DMS153 treated with DMSO at 0.1 percent for 48 hours (cell line): ENCODE measurements around the gene CUTA.
A peak's percentile ranks its signal among the peaks of the same experiment; 100 is the strongest.
"Not testable (repeated sequence)": the region's sequence is repeated elsewhere in the genome, so short reads cannot be mapped to it uniquely, and the experiment has no call there.

Experiments
- DNase-seq: peaks from one replicate; lab custom pipeline; 2025; ENCODE audit not compliant: unreplicated experiment; lab: John Stamatoyannopoulos, UW

Gene CUTA

DNA sequence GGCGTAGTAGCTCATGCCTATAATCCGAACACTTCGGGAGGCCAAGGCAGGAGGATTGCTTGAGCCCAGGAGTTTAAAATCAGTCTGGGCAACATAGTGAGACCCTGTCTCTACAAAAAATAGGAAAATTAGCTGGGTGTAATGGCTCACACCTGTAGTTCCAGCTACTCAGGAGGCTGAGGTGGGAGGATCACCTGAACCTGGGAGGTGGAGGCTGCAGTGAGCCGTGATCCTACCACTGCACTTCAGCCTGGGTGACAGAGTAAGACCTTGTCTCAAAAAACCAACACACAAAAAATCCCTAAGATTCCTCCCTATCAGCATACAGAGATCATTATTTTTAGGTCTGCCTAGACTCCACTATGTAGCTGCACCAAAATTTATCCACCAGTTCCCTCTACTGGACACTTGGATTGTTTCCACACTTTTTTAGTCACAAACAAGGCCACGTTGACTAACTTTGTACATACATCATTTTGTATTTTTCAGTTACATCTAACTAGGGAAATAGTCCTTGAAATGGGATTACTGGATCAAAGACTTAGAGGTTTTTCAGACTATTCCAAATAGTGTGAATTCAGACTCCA is 10.7 kb downstream of the CUTA start:
- no peak for DNase-seq

DNA sequence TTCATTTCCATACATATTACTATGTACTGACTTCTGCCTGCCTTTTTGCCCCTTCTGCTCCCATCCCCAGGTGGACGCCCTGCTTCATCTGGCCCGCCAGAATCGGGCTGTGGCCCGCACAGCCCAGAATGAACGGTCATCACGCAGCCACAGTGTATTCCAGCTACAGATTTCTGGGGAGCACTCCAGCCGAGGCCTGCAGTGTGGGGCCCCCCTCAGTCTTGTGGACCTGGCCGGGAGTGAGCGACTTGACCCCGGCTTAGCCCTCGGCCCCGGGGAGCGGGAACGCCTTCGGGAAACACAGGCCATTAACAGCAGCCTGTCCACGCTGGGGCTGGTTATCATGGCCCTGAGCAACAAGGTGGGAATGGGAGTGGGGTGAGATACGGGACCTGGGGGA is 11.8 kb downstream of the CUTA start:
- DNase-seq = no peak

DNA sequence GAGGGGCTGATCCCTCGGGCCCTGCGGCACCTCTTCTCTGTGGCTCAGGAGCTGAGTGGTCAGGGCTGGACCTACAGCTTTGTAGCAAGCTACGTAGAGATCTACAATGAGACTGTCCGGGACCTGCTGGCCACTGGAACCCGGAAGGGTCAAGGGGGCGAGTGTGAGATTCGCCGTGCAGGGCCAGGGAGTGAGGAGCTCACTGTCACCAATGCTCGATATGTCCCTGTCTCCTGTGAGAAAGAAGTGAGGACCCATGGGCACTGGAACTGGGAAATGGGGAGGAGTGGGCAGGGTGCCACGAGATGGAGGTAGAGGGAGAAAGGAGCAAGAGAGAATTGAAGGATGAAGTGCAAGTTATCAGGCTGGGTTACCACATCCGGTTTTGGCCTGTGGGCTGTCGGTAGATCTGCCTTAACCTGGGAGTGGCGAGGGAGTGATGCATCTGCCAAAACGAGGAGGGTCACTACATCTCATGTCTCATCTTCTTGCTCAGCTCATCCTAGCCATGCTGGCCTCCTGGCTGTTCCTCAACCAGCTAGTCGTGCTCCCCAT is 12.4 kb downstream of the CUTA start:
- DNase-seq = no peak

DNA sequence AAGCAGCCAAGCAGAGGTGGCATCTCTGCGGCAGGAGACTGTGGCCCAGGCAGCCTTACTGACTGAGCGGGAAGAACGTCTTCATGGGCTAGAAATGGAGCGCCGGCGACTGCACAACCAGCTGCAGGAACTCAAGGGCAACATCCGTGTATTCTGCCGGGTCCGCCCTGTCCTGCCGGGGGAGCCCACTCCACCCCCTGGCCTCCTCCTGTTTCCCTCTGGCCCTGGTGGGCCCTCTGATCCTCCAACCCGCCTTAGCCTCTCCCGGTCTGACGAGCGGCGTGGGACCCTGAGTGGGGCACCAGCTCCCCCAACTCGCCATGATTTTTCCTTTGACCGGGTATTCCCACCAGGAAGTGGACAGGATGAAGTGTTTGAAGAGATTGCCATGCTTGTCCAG is 13.0 kb downstream of the CUTA start:
- DNase-seq = no peak

DNA sequence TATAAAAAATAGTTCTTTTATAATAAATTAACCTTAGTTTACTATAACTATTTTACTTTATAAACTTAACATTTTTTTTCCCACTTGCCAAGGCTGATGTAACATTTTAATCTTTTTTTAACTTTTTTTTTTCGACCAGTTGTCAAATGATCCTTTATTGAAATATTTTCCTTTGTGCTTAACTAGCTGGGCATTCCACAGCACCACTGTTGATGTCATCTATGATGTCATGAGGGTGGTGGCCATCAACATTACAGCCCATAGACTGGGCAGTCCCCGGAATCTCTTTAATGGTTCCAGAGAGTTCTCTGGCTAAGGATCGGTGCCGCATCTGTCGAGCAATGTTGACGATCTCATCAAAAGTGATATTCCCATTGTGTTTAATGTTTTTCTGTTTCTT is 18.0 kb downstream of the CUTA start:
- not testable (repeated sequence) for DNase-seq

DNA sequence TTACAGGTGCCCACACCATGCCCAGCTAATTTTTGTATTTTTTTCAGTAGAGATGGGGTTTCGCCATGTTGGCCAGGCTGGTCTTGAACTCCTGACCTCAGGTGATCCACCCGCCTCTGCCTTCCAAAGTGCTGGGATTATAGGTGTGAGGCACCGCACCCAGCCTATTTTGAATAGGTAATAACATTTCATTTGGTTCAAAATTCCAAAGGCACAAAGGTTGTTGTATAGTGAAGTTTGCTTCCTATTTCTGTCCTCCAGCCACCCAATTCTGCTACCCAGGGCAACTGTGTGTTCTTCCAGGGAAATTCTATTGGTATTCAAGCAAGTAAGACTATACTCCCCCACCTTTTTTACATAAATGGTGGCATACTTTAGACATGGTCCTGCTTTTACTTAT is 19.3 kb downstream of the CUTA start:
- DNase-seq = not testable (repeated sequence)

DNA sequence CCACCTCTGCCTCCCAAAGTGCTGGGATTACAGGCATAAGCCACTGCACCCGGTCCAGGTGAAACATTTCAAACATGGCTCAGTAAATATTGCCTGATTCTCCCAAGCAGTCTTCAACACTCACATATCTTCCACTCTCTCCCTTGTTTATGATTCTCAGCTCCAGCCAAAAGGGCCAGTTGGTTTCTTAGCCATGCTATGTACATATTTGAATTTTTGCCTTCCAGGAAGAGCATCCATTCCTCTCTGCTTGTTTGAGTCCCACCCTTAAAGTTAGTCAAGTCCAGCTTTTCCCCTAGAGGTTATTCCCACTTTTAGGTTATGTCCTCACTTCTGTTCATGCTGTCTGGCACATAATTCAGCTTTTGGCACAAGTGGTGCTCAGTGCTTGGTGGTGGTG is 20.4 kb downstream of the CUTA start:
- DNase-seq = no peak

DNA sequence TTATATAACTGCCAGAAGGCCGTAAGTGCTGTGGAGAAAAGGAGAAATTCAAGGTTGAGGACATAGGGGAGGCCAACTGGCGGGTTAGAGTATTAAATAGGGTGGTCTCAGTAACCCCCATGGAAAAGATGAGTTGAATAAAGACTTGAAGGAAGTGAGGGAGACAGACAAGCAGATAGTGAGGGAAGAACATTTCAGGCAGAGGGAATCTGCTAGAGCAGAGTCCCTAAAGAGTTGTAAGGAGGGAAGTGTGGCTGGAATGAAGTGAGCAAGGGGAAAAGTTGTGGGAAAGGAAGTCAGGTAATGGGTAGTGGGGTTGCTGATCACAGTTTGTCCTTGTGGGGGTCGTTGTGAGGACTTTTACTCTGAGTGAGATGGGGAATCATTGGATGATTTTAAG is 24.9 kb downstream of the CUTA start:
- DNase-seq = no peak

DNA sequence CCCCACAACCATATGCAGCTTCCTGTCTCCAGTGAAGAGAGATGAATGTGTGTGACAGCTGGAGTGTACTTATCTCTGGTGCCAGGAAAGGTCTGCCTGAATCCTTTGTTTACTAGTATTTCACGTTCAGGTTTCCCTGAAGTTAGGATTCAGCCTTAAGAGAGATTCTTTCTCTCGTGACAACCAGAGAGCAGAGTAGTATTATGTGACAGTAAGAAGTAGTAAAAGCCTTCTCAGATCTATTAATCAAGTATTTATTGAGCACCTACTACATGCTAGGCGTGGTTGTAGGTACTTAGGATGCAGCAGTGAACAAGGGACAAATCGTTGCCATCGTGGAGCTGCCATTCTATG is 25.3 kb downstream of the CUTA start:
- no peak for DNase-seq

DNA sequence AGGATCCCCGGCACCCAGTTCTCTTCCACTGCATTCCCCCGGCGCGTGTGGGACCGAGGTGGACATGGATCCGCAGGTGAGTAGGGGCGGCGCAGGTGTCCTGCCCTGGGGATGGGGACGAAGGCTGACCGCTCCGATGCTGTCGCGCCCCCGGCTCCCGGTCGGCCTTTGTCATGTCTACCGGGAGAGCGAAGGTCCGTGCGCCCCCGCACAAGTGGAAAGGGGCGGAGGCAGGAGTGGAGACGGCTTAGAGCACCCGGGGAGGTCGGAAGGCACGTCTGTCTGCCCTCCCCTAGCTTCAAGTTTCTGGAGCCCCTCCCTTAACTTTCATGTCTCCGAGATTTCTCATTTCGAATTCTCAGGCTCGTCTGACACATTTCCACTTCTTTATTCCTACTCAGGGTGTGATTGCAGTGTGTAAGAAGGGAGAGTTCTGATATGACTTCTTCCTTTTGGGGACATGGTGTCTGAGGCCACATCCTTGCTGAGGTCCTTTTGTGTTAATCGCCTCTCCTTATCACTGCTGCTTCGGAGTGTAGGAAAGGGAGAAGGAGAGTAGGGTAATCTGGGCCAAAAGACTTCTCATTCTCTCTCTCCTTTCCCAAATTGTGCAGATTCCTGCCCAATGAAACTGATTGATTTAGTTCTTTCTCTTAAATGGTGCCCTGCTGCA is 25.8 kb downstream of the CUTA start:
- DNase-seq = no peak

DNA sequence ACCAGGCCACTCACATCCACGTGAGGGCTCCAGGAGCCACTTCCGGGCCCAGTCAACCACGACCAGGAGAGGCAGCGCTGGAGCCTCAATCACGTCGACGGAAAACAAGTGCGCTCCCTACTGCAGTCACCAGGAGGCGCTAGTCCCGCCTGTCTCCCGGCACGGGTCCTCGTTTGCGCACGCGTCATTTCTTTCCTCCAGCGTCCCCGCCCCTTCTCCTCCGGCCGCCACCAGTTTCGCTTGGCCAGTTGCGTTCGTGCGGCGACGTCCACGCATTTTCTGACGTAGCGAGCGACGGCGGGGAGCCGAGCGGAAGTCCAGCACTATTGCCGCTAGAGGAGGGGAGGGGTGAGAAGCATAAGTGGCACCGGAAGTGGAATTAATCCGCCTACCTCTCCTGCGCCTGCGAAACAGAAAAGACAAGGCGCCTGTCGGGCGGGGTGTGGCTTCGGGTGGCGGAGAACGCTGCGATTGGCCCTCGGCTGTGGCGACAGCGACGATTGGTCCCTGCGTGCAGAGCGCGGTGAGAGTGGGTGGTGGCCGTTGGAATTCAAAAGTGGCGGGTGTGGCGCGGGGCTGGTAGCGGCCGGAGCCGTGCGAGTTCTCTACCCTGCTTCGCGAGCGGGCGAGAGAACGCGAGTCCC is 26.5 kb downstream of the CUTA start, which contains the start of gene KIFC1:
KIFC1 (plus strand) TSS at position 546 of the 644 bp plus-strand sequence. CDS start 163 bp downstream, outside the sequence.
- DNase-seq = peak; percentile 100

DNA sequence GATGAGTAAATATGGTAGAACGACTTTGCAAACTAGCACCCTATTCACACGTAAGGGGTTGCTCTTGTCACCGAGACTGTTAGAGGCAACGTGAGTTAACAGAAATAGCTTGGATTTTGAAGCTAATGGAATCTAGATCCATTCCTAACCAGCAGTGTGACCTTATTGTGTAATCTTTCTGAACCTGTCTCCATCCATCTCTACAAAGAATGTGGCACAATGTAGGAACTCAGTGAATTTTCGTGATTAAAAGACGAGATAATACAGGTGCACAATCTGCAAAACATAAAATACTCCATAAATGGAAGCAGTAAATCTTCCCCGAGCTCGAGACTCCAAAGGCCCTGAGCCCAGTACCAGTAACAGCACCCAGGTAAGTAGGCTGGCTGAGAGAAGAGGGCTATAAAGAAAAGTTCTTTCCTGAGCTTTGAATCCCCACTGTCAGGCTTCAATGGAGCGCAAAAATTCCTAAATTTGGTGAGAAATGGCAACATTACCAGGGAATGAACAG is 27.1 kb downstream of the CUTA start:
- no peak for DNase-seq

DNA sequence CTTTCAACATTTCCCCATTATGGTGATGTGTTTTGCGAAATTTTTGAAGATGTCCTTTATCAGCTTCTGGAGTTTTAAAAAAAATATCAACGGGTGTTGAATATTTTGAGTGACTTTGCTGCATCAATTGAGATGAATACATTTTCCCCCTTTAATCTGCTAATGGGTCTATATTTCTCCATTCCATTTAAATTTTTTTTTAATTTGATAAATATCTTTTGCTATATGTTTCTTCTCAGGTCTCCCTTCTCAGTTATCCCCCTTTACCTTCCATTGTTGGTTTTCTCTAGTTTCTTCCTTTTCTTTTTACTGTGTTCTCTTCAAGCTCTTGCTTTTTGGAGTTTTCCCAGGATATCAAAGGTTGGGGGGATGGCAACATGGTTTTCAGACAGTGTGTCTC is 27.7 kb downstream of the CUTA start:
- DNase-seq = no peak

DNA sequence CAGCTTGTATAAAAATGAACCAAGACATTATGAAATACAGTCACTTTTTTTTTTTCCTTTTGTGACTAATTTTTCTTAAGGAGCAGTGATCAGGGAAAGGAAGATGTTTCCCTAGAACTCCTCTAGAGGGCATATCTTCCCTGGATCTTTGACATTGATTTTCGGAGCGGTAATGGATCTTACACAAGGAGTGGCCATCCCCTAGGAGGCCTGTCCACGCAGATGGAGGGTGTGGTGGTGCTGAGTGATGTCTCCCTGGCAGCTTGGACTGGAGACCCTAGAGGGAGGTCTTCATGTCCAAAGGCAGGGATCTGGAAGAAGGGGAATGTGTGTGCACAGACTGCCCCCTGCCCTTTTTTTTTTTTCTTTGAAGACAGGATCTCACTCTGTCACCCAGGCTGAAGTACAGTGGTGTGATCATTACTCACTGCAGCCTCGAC is 33.3 kb downstream of the CUTA start:
- no peak for DNase-seq

DNA sequence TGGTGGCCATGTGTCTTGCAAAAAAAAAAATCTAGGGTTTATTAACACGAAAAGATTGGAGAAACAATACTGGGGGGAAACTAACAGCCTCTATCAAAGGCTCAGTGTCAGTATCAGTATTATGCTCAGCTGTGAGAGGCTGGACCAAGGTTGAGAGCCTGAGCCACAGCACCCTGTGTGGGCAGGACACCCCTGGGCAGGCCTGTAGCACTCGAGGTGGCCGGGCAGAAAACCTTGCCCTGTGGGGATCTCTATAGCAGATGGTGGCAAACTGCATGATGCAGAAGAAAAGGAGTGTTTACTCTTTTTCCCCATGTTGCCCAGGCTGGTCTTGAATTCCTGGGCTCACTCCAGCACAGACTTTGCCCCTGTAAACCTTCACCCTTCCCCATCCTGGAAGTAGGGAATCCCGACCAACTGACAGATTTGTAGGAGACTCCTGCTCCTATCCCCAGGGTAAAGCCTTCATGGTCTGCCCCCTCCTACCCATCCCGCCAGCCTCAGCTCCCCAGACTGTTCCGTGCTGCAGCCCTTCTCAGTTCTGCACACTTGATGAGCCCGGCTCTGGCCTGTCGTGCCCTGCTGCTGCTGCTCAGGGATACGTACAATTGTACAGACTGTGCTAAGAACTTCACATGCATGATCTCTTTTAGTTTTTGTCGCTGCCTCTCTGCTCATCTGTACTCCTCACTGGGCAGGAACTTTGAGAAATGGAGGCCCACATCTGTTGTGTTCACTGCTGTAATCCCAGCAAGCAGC is 34.3 kb downstream of the CUTA start:
- DNase-seq = no peak

DNA sequence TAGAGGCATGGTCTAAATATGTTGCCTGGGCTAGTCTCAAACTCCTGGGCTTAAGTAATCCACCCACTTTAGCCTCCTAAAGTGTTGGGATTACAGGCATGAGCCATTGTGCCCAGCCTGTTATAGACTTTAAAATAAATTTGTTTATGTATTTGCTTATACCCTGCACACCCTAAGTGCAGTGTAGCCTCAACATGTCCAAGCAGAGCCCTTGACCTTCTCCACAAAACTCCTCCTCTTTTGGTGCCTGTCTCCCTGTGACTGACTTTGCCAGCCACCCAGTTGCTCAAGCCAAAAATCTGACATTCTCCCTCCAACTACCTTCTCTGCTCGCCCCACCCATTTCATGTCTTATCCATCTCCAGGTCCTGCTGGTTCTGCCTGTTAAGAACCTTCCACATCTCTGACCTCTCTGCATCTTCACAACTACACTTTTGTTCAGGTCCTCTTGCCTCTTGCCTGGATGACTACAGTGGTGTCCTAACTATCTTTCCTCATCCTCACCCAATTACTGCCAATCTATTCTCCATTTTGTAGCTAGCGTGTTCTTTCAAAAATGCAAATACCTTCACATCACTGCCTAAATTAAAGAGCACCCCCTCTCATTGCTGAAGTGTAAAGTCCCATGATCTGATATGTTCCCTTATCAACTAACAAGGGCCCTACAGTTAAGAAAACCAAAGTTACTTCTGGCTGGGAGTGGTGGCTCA is 37.5 kb downstream of the CUTA start:
- no peak for DNase-seq

DNA sequence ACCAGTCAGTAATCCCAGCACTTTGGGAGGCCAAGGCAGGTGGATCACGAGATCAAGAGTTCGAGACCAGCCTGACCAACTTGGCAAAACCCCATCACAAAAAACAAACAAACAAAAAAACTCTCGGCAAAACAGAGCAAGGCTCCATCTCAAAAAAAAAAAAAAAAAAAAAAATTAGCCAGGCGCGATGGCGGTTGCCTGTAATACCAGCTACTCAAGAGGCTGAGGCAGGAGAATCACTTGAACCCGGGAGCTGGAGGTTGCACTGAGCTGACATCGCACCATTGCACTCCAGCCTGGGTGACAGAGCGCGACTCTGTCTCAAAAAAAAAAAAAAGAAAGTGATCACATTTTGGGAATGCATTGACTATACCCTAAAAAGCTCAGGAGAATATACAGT is 38.7 kb downstream of the CUTA start:
- DNase-seq = not testable (repeated sequence)

DNA sequence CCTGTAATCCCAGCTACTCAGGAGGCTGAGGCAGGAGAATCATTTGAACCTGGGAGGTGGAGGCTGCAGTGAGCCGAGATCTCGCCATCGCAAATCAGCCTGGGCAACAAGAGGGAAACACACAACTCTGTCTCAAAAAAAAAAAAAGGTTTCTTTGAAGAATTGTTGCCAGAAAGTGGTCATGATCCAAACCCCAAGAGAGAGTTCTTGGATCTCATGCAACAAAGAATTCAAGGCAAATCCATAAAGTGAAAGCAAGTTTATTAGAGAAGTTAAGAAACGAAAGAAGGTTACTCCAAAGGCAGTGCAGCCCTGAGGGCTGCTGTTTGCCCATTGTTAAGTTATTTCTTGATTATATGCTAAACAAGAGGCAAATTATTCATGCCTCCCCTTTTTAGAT is 40.7 kb downstream of the CUTA start:
- DNase-seq = no peak

DNA sequence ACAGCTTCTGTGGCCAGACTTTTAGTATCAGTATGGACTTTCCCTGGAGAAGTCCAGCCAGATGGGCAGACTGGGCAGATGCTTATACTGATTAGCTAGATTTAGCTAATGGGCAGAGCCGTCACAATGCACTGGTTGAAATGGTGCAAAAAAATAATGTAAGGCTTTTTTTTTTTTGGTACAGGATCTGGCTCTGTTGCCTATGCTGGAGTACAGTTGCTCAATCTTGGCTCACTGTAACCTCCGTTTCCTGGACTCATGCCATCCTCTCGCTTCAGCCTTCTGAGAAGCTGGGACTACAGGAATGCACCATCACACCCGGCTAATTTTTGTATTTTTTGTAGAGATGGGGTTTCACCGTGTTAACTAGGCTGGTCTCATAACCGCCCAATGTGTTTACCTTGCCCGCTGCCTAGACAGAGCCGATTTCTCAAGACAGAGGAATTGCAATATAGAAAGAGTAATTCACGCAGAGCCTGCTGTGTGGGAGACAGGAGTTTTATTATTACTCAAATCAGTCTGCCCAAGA is 42.7 kb downstream of the CUTA start:
- no peak for DNase-seq
